CD4-positive, alpha-beta memory T cell (primary cell): Measurements from ENCODE around the gene MIS18BP1. TPM values are rescaled to one million over a fixed set of nuclear protein-coding genes. Genes with fewer than 3 reads are reported as not detected.

Experiments used
- CTCF ChIA-PET: fragments of 350-600 bp; sonication (Branson Sonifier 250); formaldehyde crosslinking; loops from one replicate; lab custom pipeline; 2021; ENCODE audit warnings: inconsistent platforms; ENCODE audit not compliant: partially characterized antibody; lab: Charles Lee
- POLR2A ChIA-PET: fragments of 350-600 bp; sonication (Branson Sonifier 250); formaldehyde crosslinking; loops from one replicate; lab custom pipeline; 2021; ENCODE audit not compliant: partially characterized antibody; lab: Charles Lee
- DNase-seq, 5 donors: peaks; one replicate each; pipeline versions ENCODE4 v3.0.0 to v3.0.0-alpha.2; 2020 to 2022; ENCODE audit warnings: mixed read lengths in 1 of 5
- H3K27ac ChIP-seq: one replicate; pipeline ENCODE4 v1.7.0; 2013; ENCODE audit warnings: low read depth, low read length
- H3K27me3 ChIP-seq: 2 replicates; pipeline ENCODE4 v1.7.0; 2013; ENCODE audit warnings: mild to moderate bottlenecking, low read length, moderate library complexity; ENCODE audit not compliant: insufficient read depth
- H3K36me3 ChIP-seq: 2 replicates; pipeline ENCODE4 v1.7.0; 2013; ENCODE audit warnings: mild to moderate bottlenecking, low read length, moderate library complexity; ENCODE audit not compliant: insufficient read depth
- H3K4me1 ChIP-seq: 2 replicates; pipeline ENCODE4 v1.7.0; 2013; ENCODE audit warnings: mild to moderate bottlenecking, low read length, moderate library complexity; ENCODE audit not compliant: insufficient read depth
- H3K4me3 ChIP-seq, 2 donors: one replicate each; pipeline ENCODE4 v1.7.0; 2013; ENCODE audit warnings: low read length in 2 of 2, mild to moderate bottlenecking in 1 of 2
- H3K9me3 ChIP-seq, 2 donors: one replicate each; pipeline ENCODE4 v1.7.0; 2013; ENCODE audit warnings: low read length in 2 of 2, control low read depth in 1 of 2; ENCODE audit not compliant: control insufficient read depth in 1 of 2
- H3K27ac Mint-ChIP-seq, 7 donors: one replicate each; pipeline ENCODE4 v1.8.0; 2020 to 2021; ENCODE audit warnings: mixed read lengths in 7 of 7, mild to moderate bottlenecking in 6 of 7, inconsistent platforms in 3 of 7, moderate library complexity in 3 of 7
- H3K27me3 Mint-ChIP-seq, 2 donors: one replicate each; pipeline ENCODE4 v1.8.0; 2020 to 2021; ENCODE audit warnings: mixed read lengths in 2 of 2
- H3K36me3 Mint-ChIP-seq, 2 donors: one replicate each; pipeline ENCODE4 v1.8.0; 2020 to 2021; ENCODE audit warnings: mixed read lengths in 2 of 2, inconsistent platforms in 1 of 2, mild to moderate bottlenecking in 1 of 2
- H3K4me1 Mint-ChIP-seq, 4 donors: one replicate each; pipeline ENCODE4 v1.8.0; 2020 to 2021; ENCODE audit warnings: mixed read lengths in 4 of 4, mild to moderate bottlenecking in 1 of 4
- H3K4me3 Mint-ChIP-seq, 8 donors: one replicate each; pipeline ENCODE4 v1.8.0; 2020 to 2021; ENCODE audit warnings: mixed read lengths in 8 of 8, mild to moderate bottlenecking in 7 of 8, moderate library complexity in 6 of 8, inconsistent platforms in 3 of 8
- H3K9me3 Mint-ChIP-seq, 8 donors: one replicate each; pipeline ENCODE4 v1.8.0; 2020 to 2021; ENCODE audit warnings: mixed read lengths in 8 of 8, mild to moderate bottlenecking in 5 of 8, inconsistent platforms in 3 of 8, moderate library complexity in 1 of 8
- intact Hi-C: fragments of 100-400 bp; cut with micrococcal nuclease; formaldehyde crosslinking; loops from one replicate; pipeline ENCODE4 v1.15.1; 2023
- polyA plus RNA-seq, 2 donors: library from polyadenylated mRNA; unstranded; fragments of 300-500 nt; fragmentation: Illumina TruSeq; gene quantifications; one replicate each; pipeline ENCODE4 v1.2.3, GENCODE V29; 2021
- total RNA-seq, 2 experiments: library from RNA; stranded (reverse); gene quantifications; one replicate each; pipeline ENCODE4 v1.2.3, GENCODE V29; 2021

MIS18BP1 gene
- total and polyA plus RNA-seq, 4 experiments from 2014 or later = 14.9 to 31.2 (median 29.7) TPM

DNA sequence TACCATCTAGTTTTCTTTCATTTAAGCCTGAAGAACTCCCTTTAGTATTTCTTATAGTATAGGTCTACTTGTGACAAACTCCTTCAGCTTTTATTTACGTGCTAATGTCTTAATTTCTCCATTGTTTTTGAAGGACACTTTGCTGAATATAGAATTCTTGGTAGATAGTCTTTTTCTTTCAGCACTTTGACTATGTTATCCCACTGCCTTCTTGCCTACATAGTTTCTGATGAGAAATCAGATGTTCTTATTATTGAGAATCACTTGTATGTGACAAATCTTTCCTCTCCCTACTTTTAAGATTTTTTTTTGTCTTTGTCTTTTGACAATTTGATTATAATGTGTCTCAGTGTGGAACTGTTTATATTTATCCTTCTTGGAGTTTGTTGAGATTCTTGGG, 5.1 kb upstream of the MIS18BP1 start:
- H3K27ac Mint-ChIP-seq = no peak overlapping the region
- Histone ChIP-seq H3K36me3 (no peaks in the 10 kb centered on the region), H3K4me3 (no peak overlapping the region), H3K9me3 (peaks cover 0 to 20% of the 10 kb centered on the region in 2 donors), H3K4me1 (peaks cover 8% of the 10 kb centered on the region), H3K27ac (no peak overlapping the region), H3K27me3 (no peaks in the 10 kb centered on the region)
- peaks cover 0 to 1% of the 10 kb centered on the region in 2 donors for H3K27me3 Mint-ChIP-seq
- H3K4me3 Mint-ChIP-seq = no peak overlapping the region
- POLR2A ChIA-PET = interaction anchor here (1.0 kb wide), 1 partner anchor 298 kb away, joined by 3 read pairs; no protein-coding TSS in a partner anchor
- DNase-seq = no peak
- H3K9me3 Mint-ChIP-seq = peaks cover 3 to 50% (median 38%) of the 10 kb centered on the region in 8 donors
- peaks cover 6 to 10% of the 10 kb centered on the region in 2 donors for H3K36me3 Mint-ChIP-seq
- CTCF ChIA-PET = interaction anchor here (4.6 kb wide), 1 partner anchor 10 kb away, joined by 37 read pairs; no protein-coding TSS in a partner anchor
- intact Hi-C loops = no loop called here
- H3K4me1 Mint-ChIP-seq = peaks cover 0 to 12% (median 3%) of the 10 kb centered on the region in 4 donors

DNA sequence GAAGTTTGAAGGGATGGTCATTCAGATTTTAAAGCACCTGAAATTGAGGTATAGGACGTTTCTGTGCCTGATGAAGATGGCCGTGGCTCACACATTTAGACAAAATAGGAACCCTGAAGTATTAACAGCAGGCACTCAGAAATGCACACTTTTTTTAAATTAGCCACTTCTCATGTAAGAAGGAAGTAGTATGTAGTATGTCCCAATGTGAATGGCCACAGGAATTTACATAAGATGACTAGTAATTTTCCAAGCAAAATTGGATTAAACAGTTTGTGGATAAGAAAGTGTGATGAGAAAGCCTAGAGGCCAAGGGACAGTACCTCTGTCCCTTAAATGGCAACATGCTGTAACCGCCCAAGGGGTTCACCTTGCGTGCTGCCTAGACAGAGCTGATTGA, 1.8 kb upstream of the MIS18BP1 start:
- DNase-seq = no peak
- Mint-ChIP-seq H3K4me3 (peak overlapping the region in 2 of 8 donors; percentile 12 to 38), H3K4me1 (peaks cover 17 to 32% (median 25%) of the 10 kb centered on the region in 4 donors), H3K9me3 (peaks cover 0 to 35% (median 33%) of the 10 kb centered on the region in 8 donors), H3K27me3 (no peaks in the 10 kb centered on the region), H3K36me3 (peaks cover 10 to 13% of the 10 kb centered on the region in 2 donors), H3K27ac (peak overlapping the region in 2 of 7 donors; percentile 22 to 27)
- no peak overlapping the region for H3K4me3 ChIP-seq
- H3K9me3 ChIP-seq = peaks cover 0 to 15% of the 10 kb centered on the region in 2 donors
- peaks cover 30% of the 10 kb centered on the region for H3K4me1 ChIP-seq
- ChIA-PET CTCF (interaction anchor here (1.8 to 4.4 kb wide), 2 partner anchors 13 to 157 kb away, joined by 4 to 33 read pairs; no protein-coding TSS in a partner anchor), POLR2A (interaction anchor here (3.2 kb wide), 1 partner anchor 293 kb away, joined by 44 read pairs; the partner anchor contains the start of genes KLHL28 and TOGARAM1)
- H3K36me3 ChIP-seq = no peaks in the 10 kb centered on the region
- intact Hi-C loops = loop anchor here (5.0 kb wide), 1 partner anchor 342 kb away; no protein-coding TSS in a partner anchor
- H3K27ac ChIP-seq = no peak overlapping the region
- H3K27me3 ChIP-seq = no peaks in the 10 kb centered on the region

DNA sequence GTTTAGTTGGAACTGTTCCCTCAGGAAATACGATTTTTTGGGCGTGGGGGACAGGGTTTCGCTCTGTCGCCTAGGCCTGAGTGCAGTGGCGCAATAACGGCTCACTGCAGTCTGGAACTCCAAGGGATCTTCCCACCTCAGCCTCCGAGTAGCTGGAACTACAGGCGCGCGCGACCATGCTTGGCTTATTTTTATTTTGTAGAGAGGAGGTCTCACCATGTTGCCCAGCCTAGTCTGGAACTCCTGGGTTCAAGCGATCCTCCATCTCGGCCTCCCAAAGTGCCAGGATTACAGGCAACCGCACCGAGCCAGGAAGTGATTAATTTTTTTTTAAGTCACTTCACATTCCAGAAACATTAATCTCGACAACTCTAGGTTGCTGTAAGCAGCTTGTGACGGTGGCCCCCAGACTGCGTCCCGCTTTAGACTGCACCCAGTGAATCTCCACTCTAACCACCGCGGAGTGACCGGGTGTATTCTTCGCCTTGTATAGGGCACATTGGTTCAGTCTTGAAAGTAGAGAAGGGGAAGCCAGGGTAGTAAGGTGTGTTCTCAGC, 830 bp upstream of the MIS18BP1 start:
- H3K4me3 ChIP-seq = peak overlapping the region; percentile 33 to 93
- peaks cover 39% of the 10 kb centered on the region for H3K4me1 ChIP-seq
- no peaks in the 10 kb centered on the region for H3K36me3 ChIP-seq
- Mint-ChIP-seq H3K9me3 (peaks cover 0 to 26% (median 24%) of the 10 kb centered on the region in 8 donors), H3K27ac (peak overlapping the region; percentile 94 to 97 (median 96)), H3K27me3 (no peaks in the 10 kb centered on the region), H3K4me1 (peaks cover 17 to 33% (median 25%) of the 10 kb centered on the region in 4 donors), H3K36me3 (peaks cover 3 to 13% of the 10 kb centered on the region in 2 donors), H3K4me3 (peak overlapping the region; percentile 91 to 97 (median 94))
- POLR2A ChIA-PET = interaction anchor here (0.7 to 3.2 kb wide), 11 partner anchors 14 to 357 kb away, joined by 3 to 44 read pairs (median 4); partner anchors contain the start of genes FKBP3, KLHL28 and TOGARAM1
- peaks cover 0 to 11% of the 10 kb centered on the region in 2 donors for H3K9me3 ChIP-seq
- intact Hi-C loops = loop anchor here (1.0 to 5.0 kb wide), 6 partner anchors 14 to 357 kb away; partner anchors contain the start of genes FKBP3, PRPF39 and TOGARAM1
- H3K27me3 ChIP-seq = no peaks in the 10 kb centered on the region
- CTCF ChIA-PET = interaction anchor here (0.7 to 4.4 kb wide), 17 partner anchors 8 to 357 kb away, joined by 3 to 33 read pairs (median 4); partner anchors contain the start of genes FKBP3, KLHL28 and TOGARAM1
- no peak for DNase-seq
- peak overlapping the region; percentile 71 for H3K27ac ChIP-seq

DNA sequence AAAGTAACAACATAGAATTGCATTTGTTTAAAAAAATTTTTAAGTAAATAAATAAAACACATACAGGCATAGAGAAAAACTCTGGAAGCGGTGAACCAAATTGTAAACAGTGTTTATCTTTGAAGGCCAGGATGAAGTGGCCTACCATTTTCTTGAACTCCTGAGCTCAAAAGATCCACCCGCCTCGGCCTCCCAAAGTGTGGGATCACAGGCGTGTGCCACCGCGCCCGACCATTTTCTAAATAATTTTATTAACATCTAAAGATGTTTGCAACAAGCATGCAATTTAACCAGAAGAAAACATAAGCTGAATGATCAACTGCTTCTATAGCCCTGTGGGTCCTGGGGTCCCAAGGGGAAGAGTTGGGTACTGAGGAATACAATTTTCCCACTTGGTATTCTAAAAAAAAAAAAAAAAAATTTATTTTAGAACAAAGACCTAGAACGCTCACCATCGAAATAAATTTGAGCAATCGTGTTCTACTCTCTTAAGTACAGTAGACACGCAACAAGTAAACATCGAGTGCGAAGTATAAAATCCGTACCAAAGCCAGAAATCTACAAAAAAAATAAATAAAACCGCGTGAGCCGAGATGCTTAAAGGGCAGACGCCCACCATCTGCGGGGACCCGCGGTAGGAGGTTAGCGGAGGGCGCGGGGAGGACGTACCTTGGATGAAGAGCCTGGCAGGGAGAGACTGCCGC, 484 bp downstream of the MIS18BP1 start:
- Histone ChIP-seq H3K9me3 (no peaks in the 10 kb centered on the region), H3K27ac (peak overlapping the region; percentile 71), H3K36me3 (no peaks in the 10 kb centered on the region), H3K27me3 (no peaks in the 10 kb centered on the region), H3K4me1 (peaks cover 42% of the 10 kb centered on the region), H3K4me3 (peak overlapping the region; percentile 83 to 93)
- ChIA-PET POLR2A (interaction anchor here (0.9 to 3.2 kb wide), 10 partner anchors 16 to 356 kb away, joined by 3 to 44 read pairs (median 4); partner anchors contain the start of genes FKBP3, KLHL28, PRPF39 and TOGARAM1), CTCF (interaction anchor here (0.8 to 4.4 kb wide), 11 partner anchors 9 to 356 kb away, joined by 3 to 33 read pairs (median 4); partner anchors contain the start of genes KLHL28 and TOGARAM1)
- Mint-ChIP-seq H3K27me3 (no peaks in the 10 kb centered on the region), H3K36me3 (peaks cover 0 to 13% of the 10 kb centered on the region in 2 donors), H3K9me3 (peaks cover 0 to 13% (median 11%) of the 10 kb centered on the region in 8 donors), H3K27ac (peak overlapping the region; percentile 94 to 97 (median 96)), H3K4me1 (peaks cover 17 to 33% (median 25%) of the 10 kb centered on the region in 4 donors), H3K4me3 (peak overlapping the region; percentile 91 to 97 (median 94))
- intact Hi-C loops = loop anchor here (1.0 to 5.0 kb wide), 6 partner anchors 16 to 355 kb away; partner anchors contain the start of genes FKBP3, PRPF39 and TOGARAM1
- no peak for DNase-seq

DNA sequence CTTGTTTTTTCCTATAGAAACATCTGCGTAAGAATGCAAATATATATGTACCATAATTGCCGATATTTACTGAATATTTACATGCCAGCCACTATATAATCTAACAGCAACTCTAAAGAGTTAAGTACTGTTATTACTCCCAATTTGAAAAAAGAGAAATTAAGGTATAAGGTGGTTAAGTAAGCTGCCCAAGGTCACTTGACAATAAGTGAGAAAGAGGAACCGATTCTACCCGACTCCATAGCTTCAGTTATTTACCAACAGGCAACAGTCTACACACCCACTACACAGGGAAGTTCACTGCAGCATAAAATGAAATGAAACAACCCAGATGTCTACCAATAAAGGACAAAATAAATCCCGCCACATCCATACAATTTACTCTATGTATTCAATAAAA, 1.1 kb downstream of the MIS18BP1 start:
- Histone ChIP-seq H3K9me3 (no peaks in the 10 kb centered on the region), H3K27ac (peak overlapping the region; percentile 40), H3K4me3 (peak overlapping the region; percentile 83 to 93), H3K27me3 (no peaks in the 10 kb centered on the region), H3K36me3 (no peaks in the 10 kb centered on the region), H3K4me1 (peaks cover 48% of the 10 kb centered on the region)
- POLR2A ChIA-PET = interaction anchor here (1.3 to 3.2 kb wide), 6 partner anchors 43 to 355 kb away, joined by 3 to 44 read pairs (median 10); partner anchors contain the start of genes FKBP3, KLHL28, PRPF39 and TOGARAM1
- Mint-ChIP-seq H3K27ac (peak overlapping the region; percentile 74 to 97 (median 94)), H3K36me3 (peaks cover 0 to 13% of the 10 kb centered on the region in 2 donors), H3K4me1 (peaks cover 17 to 39% (median 25%) of the 10 kb centered on the region in 4 donors), H3K27me3 (no peaks in the 10 kb centered on the region), H3K4me3 (peak overlapping the region; percentile 91 to 97 (median 94)), H3K9me3 (peaks cover 0 to 8% (median 5%) of the 10 kb centered on the region in 8 donors)
- peak in 3 of 5 donors; percentile 19 to 23 (median 21) for DNase-seq
- intact Hi-C loops = loop anchor here (5.0 kb wide), 1 partner anchor 340 kb away; no protein-coding TSS in a partner anchor
- CTCF ChIA-PET = interaction anchor here (1.3 to 4.4 kb wide), 3 partner anchors 10 to 355 kb away, joined by 5 to 33 read pairs (median 11); a partner anchor contains a TSS

DNA sequence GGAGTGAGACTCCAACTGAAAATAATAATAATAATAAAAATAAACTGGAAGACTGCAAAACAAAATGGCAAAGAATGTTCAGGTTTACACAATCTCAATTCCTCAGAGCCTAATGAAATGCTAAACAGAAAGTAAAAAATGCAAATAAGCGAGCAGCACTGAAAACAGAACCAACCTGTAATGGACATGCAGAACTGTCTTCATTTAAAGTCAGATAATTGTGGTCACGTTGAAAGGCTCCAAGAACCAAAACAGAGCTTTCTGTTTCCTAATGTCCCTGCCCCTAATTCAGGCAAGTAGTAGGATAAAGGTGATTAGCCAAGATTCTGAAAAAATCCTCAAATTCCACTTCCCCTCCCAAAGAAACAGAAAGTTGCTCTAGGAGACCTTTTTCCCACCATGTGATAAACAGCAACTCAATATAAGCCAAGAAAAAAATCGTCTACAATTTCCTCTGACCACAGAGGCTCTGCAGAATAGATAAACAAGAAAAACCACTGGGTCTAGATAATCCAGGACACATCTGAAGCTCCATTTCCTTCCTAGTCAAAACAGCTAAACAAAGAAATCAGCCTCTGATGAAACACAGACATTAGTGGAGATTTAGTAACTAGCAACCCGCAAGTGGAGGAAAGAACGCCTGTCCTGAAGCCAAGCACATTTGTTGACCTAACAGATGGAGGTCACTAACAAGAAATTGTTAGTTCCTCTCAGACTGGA, 3.0 kb downstream of the MIS18BP1 start:
- peaks cover 57% of the 10 kb centered on the region for H3K4me1 ChIP-seq
- peak overlapping the region; percentile 22 for H3K27ac ChIP-seq
- peak overlapping the region in 1 of 2 donors; percentile 23 for H3K4me3 ChIP-seq
- Mint-ChIP-seq H3K27me3 (no peaks in the 10 kb centered on the region), H3K4me3 (peak overlapping the region; percentile 44 to 91 (median 68)), H3K9me3 (peaks cover 0 to 5% (median 0%) of the 10 kb centered on the region in 8 donors), H3K36me3 (peaks cover 0 to 13% of the 10 kb centered on the region in 2 donors), H3K4me1 (peaks cover 17 to 40% (median 25%) of the 10 kb centered on the region in 4 donors), H3K27ac (peak overlapping the region; percentile 44 to 86 (median 66))
- intact Hi-C loops = loop anchor here (5.0 kb wide), 1 partner anchor 338 kb away; no protein-coding TSS in a partner anchor
- DNase-seq = no peak
- no peaks in the 10 kb centered on the region for H3K9me3 ChIP-seq
- POLR2A ChIA-PET = interaction anchor here (1.4 kb wide), 1 partner anchor 288 kb away, joined by 8 read pairs; the partner anchor contains the start of genes KLHL28 and TOGARAM1
- H3K27me3 ChIP-seq = no peaks in the 10 kb centered on the region
- no peaks in the 10 kb centered on the region for H3K36me3 ChIP-seq
- CTCF ChIA-PET = interaction anchor here (0.6 to 1.6 kb wide), 3 partner anchors 21 to 354 kb away, joined by 3 to 4 read pairs (median 4); partner anchors contain the start of gene FKBP3
